Adipose tissue (tissue), 3 donors: ENCODE data around the gene MCM9. TPM values are rescaled to one million over a fixed set of nuclear protein-coding genes. Genes with fewer than 3 reads are reported as not detected.
"Not testable (repeated sequence)": the region's sequence is repeated elsewhere in the genome, so short reads cannot be mapped to it uniquely, and the experiment has no call there.

ENCODE experiments used
- H3K27ac ChIP-seq: one replicate; pipeline ENCODE4 v1.5.1; 2013; ENCODE audit warnings: low read depth, low read length
- WGBS, 3 donors: extraction: QIAGEN DNeasy Blood & Tissue Kit; methylation state at CpG; one replicate each; pipeline ENCODE4 v1.1.7; 2013; 5-methylcytosine and 5-hydroxymethylcytosine counted together
- polyA plus RNA-seq, 3 donors: library from polyadenylated mRNA; stranded (reverse); fragments of 200-250 nt; gene quantifications; one replicate each; pipeline ENCODE4 v1.2.3, GENCODE V29; 2013
- donor health status: healthy with polysubstance abuse.
- donor health status: Bipolar disorder and iron deficiency.
- donor health status: healthy.

The MCM9 gene
- polyA plus RNA-seq, 3 donors = 2.0 to 5.1 (median 3.5) TPM

DNA sequence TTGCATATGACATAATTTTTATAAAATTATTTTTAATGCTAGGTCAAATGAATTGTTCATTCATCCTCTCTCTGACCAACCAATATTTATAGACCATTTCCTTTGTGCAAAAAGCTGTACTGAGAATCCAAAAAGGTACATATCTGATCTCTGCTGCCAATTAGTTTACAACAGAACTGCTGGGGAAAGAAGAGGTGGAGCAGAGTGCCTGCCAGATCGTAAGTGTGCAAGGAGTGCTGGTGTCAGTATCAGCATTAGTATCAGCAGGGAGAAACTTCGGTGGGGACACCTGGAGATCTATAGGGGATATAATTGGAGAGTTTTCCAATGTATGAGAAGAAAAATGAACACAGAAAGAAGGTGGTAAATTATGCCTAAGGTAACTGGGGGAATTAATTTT is 104.3 kb downstream of the MCM9 start:
- H3K27ac ChIP-seq = no peak overlapping the region
- 78 to 88% (median 82%) methylated on average over 2 of the region's 2 CpGs for WGBS, 3 donors

DNA sequence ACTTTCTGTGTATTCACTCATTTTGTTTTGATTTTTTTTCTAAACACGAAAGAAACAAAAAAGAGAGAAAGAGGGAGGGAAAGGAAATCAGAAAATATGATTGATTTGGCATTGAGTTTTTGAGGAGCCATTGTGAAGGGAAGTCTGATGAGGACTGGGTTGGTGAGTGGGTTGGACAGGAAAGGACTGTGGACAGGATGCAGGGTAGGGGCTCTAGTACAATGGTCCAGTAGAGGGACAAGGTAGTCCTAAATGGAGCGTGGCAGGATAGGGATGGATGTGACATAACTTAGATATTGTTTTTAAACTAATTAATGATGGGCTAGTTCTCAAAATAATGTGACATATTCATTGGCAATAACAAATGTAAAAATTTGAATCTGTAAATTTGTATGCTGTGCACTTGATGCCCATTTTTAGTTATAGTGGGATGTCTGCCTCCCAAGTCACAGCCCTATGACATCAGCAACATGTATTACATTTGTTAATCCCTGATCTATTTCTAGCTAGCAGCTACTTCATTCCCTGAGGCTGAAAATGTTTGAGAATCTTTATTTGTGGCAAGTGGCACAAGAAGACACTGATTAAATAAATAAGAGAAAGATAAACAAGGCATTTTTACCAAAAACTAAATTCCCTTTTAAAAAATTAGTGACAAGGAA is 105.0 kb downstream of the MCM9 start:
- no peak overlapping the region for H3K27ac ChIP-seq
- 87 to 95% (median 88%) methylated on average over 2 of the region's 2 CpGs for WGBS, 3 donors

DNA sequence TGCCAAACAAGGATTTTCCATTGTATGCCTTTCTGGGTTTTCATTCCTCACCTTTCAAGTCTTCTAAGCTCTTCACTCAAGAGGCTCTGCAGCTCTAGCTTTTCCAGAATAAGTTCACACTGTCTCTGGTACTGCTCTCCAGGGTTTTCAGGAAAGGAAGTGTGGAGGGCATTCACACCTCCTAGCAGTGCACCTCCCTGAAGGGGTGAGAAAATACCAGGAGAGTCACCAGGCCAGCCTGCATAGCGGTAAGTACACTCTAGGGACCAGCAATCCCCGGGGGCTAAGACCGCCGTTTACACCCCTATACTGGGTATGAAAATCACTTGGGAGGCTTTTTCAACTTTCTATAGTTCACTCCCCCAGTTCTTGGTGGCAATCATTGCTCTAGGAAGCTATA is 108.9 kb downstream of the MCM9 start:
- no peak overlapping the region for H3K27ac ChIP-seq
- 95 to 98% (median 95%) methylated on average over 4 of the region's 4 CpGs for WGBS, 3 donors

DNA sequence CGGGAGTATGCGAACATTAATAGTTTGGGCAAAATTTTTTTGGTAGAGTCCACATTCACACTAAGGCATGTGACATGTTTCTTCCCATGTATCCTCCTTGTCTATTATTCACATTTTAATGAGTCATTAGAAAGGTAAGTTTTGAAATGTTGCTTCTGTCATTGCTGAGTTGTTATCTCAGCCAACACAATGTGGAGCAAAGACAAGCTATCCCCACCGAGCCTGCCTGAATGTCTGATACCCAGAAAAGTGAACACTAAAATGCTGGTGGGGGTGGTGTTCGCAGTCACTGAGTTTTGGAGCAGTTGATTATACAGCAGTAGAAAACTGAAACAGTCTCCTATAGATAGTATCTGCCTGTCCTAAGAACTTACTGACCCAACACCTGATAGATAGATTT is 109.3 kb downstream of the MCM9 start:
- WGBS, 3 donors = 96 to 97% (median 97%) methylated on average over 4 of the region's 4 CpGs

DNA sequence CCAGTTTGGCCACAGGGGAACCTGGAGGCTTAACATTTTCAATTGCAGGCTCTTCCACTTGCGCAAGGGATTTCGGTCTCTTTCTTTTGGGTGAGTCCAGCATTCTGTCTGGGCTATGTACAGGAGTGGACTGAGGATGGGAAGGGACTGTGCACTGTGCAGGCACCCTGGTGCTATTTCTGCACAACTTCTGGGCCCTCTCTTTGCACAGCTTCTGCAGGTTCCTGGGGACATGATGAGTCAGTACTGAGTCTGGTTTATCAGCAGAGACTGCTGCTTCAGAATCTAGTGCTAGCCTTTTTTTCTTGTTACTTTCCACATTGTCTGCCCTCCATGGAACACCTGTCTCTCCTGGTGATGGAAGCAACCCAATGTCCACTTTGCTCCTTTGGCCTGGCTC is 119.5 kb downstream of the MCM9 start:
- 69 to 94% (median 73%) methylated on average over 2 of the region's 2 CpGs for WGBS, 3 donors
- H3K27ac ChIP-seq = no peak overlapping the region

More for the DNA sequence above, 109.3 kb downstream of the MCM9 start:
- H3K27ac ChIP-seq = no peak overlapping the region

DNA sequence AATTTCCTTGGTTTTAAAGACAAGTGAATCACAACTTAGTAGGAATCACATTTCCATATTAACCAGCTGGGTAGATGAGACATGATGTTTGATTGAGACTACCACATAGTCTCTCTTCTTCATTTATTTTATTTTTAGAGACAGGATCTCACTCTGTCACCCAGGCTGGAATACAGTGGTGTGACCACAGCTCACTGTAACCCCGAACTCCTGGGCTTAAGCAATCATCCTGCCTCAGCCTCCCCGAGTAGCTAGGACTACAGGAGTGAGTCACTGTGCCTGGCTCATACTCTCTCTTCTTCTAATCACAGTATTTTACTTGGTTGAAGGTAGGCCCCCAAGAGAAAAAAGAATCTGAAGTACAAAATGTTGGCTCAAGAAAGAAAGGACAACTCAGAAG is 121.2 kb downstream of the MCM9 start:
- 54 to 85% (median 67%) methylated on average over 2 of the region's 2 CpGs for WGBS, 3 donors
- H3K27ac ChIP-seq = no peak overlapping the region

DNA sequence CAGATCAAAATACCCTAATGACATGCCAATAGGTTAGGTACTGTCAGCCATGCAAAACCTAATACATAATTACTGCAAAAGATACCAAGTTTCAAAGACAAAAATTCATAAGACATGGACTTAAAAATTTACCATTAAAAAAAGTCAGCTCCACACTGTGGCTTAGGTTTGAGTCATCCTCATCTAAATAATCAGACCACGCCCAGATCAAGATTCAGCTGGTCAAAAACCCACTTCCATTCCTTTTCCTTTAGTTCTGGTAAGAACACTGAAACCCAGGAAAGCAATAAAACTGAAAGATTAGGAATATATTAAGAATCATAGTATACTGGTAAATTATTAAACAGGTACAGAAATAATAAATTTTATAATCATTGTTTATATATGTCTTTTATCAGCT is 122.0 kb downstream of the MCM9 start:
- H3K27ac ChIP-seq = no peak overlapping the region
- WGBS, 3 donors = 89 to 100% (median 90%) methylated on average over 1 of the region's 1 CpG

DNA sequence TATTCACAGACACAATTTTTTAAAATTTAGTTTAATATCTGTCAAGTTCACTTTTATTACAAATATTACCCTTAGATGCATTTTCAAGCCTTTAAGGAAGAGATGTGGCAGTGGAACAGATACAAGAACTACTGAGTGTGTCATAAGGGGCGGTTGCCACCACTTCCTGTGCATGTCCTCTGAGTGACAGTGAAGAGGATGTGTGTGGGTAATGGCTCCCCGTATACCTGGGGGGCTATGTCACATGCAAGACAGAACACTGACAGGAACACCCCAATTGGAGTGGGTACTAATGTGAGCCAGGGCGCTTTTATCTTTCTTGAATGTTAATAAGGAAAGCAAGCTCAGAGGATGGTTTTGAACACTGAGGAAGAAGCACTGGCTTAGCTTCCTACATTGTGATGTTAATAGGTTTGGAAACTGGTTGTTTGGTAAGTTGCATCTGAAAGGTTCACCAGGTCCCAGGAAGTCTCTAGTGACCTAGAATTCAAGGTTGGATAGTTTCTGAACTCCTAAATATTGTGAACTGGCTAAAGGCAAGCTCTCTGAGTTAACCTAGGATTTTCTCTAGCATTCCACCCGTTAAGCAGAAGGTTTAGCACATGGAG is 124.4 kb downstream of the MCM9 start:
- H3K27ac ChIP-seq = no peak overlapping the region
- WGBS, 3 donors = 58 to 94% (median 63%) methylated on average over 4 of the region's 4 CpGs

DNA sequence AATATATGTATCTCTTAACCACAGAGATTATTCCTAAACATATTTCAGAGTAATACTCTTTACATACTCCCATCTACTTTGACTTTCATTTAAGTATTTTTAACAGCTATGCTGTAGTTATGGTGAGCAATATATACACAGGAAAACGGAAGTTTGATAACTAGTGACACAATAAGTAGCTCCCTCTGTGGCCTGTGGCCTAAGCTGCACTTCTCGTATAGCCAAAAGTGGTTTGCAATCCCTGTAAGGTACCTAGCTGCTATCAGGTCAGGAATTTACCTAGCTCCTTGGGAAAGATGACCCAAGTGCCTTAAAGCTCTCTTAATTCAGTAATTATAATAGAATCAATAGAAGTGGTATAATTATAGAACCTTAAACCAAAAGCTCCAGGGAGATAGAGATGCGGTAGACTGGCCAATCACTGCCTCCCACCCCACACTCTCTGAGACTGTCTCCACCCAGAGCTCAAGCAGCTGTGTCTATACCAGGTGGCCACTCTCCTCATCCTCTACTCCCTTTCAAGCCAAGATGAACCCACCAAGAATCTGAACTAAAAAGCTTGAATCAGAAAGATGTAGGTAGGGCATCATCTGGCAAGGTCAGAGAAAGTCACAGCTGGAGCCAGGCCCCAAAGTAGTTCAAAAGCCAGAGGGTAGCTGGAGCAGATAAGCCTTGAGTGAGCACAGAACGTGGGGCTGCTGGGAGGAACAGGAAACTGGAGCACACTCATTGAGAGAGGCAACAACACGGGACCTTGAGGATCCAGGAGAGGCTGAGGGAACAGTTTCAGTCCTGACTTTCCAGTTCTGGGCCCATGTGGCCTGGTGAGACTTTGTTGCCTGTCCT is 125.9 kb downstream of the MCM9 start:
- 58 to 69% (median 63%) methylated on average over 5 of the region's 5 CpGs for WGBS, 3 donors
- no peak overlapping the region for H3K27ac ChIP-seq

DNA sequence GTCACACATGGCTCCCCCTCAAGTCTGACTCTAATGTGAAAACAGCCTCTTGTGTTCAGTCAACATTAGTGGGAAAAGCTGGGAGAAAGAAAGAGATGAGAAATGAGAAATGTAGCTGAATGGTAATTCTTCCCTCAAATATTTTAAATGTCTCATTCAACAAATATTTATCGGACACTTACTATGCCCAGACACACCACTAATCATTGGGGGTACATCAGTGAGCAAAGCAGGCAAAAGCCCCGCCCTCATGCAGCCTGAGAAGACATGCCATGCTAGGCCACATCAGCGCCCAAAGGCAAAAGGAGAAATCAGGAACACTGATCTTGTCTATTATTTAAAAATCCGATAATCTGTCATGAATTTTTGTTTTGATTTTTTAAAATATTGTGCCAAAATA is 130.9 kb downstream of the MCM9 start:
- H3K27ac ChIP-seq = no peak overlapping the region
- WGBS, 3 donors = 95% methylated on average over 4 of the region's 4 CpGs

DNA sequence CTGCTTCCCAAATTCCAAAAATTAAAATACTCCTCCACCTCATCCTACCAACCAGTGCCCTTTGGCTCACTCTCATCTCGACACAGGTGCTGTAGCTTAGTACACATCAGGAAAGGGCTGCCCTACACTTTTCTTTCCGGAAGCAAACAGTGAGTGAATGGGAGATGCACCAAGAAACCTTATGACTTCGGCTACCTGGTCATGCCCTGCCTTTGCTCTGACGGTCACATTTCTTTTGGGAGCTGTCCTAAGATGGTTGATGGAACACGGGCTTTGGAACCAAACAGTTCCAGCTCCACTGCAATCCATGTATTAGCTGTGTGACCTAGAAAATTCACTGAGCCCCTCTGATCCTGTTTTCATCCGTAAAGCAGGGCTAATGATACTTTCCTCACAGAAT is 133.7 kb downstream of the MCM9 start:
- WGBS, 3 donors = 86 to 92% (median 91%) methylated on average over 6 of the region's 6 CpGs
- H3K27ac ChIP-seq = no peak overlapping the region

DNA sequence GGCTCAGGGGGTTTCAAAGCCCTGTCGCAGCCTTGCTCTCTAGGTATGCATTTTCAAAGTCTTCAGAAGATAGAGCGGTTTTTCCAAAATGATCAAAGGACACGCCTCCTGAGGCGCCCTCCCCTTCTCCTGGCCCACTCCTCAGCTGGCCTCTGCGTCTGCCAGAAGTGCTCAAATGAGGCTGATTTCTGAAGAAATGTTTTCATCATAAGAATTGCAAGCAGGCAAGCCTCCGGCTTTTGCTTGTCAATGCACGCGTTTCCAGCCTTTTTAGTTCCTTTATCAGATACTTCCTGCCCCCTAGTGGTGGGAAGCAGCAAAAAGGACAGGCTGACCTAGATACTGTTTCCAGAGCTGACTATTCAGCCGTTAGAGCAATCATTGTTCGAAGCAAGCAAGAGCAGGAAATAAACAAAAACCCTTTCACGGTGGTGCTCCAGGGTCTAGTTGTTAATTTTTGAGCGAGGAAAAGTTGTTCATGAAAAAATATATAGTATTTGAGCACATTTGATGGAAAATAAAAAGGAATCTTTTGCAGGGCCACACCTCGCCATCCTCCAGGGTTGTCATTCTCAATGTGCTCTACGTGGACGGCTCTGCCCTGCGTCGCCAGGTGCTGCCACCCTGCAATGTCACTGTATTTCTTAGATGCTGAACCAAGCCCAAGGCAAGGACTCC is 134.4 kb downstream of the MCM9 start:
- WGBS, 3 donors = 15 to 27% (median 24%) methylated on average over 17 of the region's 17 CpGs
- H3K27ac ChIP-seq = no peak overlapping the region

DNA sequence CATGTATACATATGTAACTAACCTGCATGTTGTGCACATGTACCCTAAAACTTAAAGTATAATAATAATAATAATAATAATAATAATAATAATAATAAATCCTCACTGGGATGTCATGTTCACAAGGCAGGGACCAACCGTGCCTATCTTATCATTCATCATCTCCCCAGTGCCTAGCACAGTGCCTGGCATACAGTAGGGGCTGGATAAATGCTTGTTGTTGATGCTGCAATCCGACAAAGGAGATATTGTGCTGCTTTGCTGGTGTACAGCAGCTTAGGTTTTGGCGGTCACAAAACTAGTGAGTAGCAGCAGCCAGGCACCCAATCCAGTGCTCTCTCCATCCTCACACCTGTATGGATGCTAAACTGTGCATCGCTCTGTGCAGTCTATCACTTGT is 135.1 kb downstream of the MCM9 start:
- no peak overlapping the region for H3K27ac ChIP-seq
- 90 to 95% (median 92%) methylated on average over 4 of the region's 4 CpGs for WGBS, 3 donors

DNA sequence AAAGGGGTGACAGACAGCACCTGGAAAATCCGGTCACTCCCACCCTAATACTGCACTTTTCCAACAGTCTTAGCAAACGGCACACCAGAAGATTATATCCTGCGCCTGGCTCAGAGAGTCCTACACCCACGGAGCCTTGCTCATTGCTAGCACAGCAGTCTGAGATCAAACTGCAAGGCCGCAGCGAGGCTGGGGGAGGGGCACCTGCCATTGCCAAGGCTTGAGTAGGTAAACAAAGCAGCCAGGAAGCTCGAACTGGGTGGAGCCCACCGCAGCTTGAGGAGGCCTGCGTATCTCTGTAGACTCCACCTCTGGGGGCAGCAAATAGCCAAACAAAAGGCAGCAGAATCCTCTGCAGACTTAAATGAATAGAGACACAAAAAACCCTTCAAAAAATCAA is 138.4 kb downstream of the MCM9 start:
- H3K27ac ChIP-seq = not testable (repeated sequence)
- 75 to 77% (median 76%) methylated on average over 9 of the region's 9 CpGs for WGBS, 3 donors

DNA sequence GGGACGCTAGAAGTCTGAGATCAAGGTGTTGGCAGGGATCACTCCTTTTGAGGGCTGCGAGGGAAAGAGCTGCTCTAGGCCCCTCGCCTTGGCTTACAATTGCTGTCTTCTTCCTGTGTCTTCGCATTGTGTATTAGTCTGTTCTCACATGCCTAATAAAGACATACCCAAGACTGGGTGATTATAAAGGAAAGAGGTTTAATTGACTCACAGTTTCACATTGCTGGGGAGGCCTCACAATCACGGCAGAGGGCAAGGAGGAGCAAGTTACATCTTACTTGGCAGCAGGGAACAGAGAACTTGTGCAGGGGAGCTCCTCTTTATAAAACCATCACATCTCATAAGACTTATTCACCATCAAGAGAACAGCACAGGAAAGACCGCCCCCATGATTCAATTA is 143.5 kb downstream of the MCM9 start:
- H3K27ac ChIP-seq = no peak overlapping the region
- 85 to 96% (median 96%) methylated on average over 6 of the region's 6 CpGs for whole genome bisulfite sequencing, 3 donors

DNA sequence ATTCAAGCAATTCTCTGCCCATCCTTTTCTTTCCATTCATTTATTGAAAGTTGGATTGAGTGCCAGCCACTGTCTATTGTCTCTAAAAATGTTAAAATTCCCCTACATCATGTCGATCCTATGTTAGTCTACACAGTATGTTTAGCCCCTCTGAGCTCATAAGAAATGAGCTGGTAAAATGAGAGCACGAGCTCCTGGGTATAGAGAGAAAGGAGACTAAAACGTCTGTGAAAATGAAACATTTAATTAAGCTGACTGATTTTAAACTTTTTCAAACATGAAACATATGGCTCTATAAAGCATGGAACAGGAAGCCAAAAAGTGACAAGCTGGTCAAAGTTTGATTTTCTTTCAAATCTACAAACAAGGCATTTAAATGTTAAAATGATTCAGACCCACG is 145.0 kb downstream of the MCM9 start:
- WGBS, 3 donors = 71 to 82% (median 75%) methylated on average over 4 of the region's 4 CpGs
- H3K27ac ChIP-seq = no peak overlapping the region

DNA sequence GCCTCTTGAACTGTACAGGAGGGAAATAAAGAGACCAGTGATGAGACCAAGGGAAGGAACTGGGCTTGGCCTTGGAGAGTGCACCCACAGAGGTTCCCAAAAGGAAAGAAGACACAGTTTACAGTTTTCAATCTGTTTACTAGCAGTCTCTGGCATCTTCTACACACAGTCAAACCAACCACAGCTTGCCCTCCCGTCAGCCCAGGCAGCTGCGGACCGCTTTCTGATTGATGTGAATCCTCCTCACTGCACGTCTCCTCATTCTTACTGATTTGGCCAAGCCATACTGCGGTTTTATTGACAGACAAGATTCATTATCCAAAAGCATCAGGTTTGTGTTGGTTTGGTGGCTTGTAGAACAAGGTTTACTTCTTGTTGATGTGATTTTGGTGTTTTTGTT is 145.5 kb downstream of the MCM9 start:
- no peak overlapping the region for H3K27ac ChIP-seq
- 97 to 99% (median 98%) methylated on average over 5 of the region's 5 CpGs for WGBS, 3 donors

DNA sequence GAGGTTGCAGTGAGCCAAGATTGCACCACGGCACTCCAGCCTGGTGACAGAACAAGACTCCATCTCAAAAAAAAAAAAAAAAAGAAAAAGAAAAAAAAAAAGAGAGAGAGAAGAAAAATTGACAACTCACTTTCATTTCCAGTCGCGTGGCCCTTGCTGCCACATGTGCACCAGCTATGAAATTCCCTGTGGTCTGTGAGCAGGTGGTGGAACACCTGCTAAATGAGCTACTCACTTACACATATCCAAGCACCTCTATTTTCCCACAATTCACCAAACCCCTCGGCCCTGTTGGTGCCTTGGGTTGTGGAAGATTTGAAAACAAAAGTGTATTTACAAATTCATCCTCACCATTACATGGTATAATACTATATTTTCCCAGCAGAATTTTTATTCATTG is 146.3 kb downstream of the MCM9 start:
- no peak overlapping the region for H3K27ac ChIP-seq
- WGBS, 3 donors = 84 to 92% (median 85%) methylated on average over 4 of the region's 4 CpGs
